ENCODE data around the gene RNF135. TPM values are rescaled to one million over a fixed set of nuclear protein-coding genes. Genes with fewer than 3 reads are reported as not detected.
"Not testable (repeated sequence)": the region's sequence is repeated elsewhere in the genome, so short reads cannot be mapped to it uniquely, and the experiment has no call there.

Gene RNF135
- total RNA-seq, 1 experiment from 2014 or later, result 8.0 TPM

GRCh38 chr17:30961209-30962188 is 9.3 kb upstream of the RNF135 start:
- Histone ChIP-seq H3K14ac (ENCODE audit: insufficient read depth, low read length) (no peak overlapping the region), H2BK12ac (ENCODE audit: insufficient read length, low read depth, low read length) (no peak overlapping the region), H3K4me1 (ENCODE audit: insufficient read depth, low read length) (no peaks in the 10 kb centered on the region), H3K9ac (ENCODE audit: extremely low read depth, insufficient read length, low read length) (no peak overlapping the region), H3K79me1 (ENCODE audit: insufficient read depth, low read depth, low read length, poor library complexity, severe bottlenecking) (no peaks in the 10 kb centered on the region), H3K27ac (ENCODE audit: insufficient read length, low read depth, low read length) (no peak overlapping the region), H2BK120ac (ENCODE audit: low read depth, low read length, poor library complexity, severe bottlenecking) (no peak overlapping the region), H2AFZ (ENCODE audit: low read length) (no peak overlapping the region), H3K79me2 (ENCODE audit: insufficient read depth, low read length) (no peaks in the 10 kb centered on the region), H4K20me1 (ENCODE audit: control insufficient read depth, insufficient read depth, insufficient read length) (no peaks in the 10 kb centered on the region), H3K23ac (ENCODE audit: insufficient read length, low read depth, low read length) (no peak overlapping the region), H2AK5ac (ENCODE audit: insufficient read length, low read length) (no peak overlapping the region), H3K56ac (ENCODE audit: insufficient read length, low read depth, low read length) (no peak overlapping the region), H3K23me2 (ENCODE audit: insufficient read length, low read depth, low read length, poor library complexity, severe bottlenecking) (no peaks in the 10 kb centered on the region), H3K4ac (ENCODE audit: low read depth, low read length) (no peak overlapping the region), H3K9me3 (ENCODE audit: control insufficient read depth, low read depth, low read length) (no peaks in the 10 kb centered on the region), H4K91ac (ENCODE audit: insufficient read length, low read depth, low read length) (no peak overlapping the region), H2BK20ac (ENCODE audit: low read depth, low read length, poor library complexity, severe bottlenecking) (no peak overlapping the region), H2BK5ac (ENCODE audit: insufficient read length, low read length) (no peak overlapping the region), H3K4me2 (ENCODE audit: insufficient read depth, insufficient read length, low read length) (no peak overlapping the region), H3K18ac (ENCODE audit: insufficient read length, low read depth, low read length) (no peak overlapping the region), H4K5ac (ENCODE audit: insufficient read length, low read depth, low read length) (no peak overlapping the region), H2BK15ac (ENCODE audit: low read depth, low read length) (no peak overlapping the region), H3T11ph (ENCODE audit: low read length) (no peak overlapping the region), H3K27me3 (ENCODE audit: insufficient read depth, low read length) (no peaks in the 10 kb centered on the region), H4K8ac (replicated peaks; ENCODE audit: insufficient read length, low read depth, low read length) (no peak overlapping the region)
- Mint-ChIP-seq H3K4me3 (no peak overlapping the region), H3K9me3 (no peaks in the 10 kb centered on the region), H3K4me1 (peaks cover 5 to 7% of the 10 kb centered on the region in 2 experiments), H3K27me3 (ENCODE audit: low read depth) (peaks cover 5% of the 10 kb centered on the region), H3K27ac (no peak overlapping the region; a peak in 1 of 7 replicates), H3K36me3 (ENCODE audit: insufficient read depth in 1 of 3, low read depth in 3 of 3) (no peaks in the 10 kb centered on the region)
- no CpG with 5 or more reads among the region's 9 CpGs for WGBS (ENCODE audit: extremely low coverage, insufficient read length, low lambda C conversion rate)
- no peak for TF ChIP-seq CTCF (conservative IDR thresholded peaks at IDR 0.05)
- DNase-seq, result no peak

GRCh38 chr17:30964312-30964711 is 6.5 kb upstream of the RNF135 start:
- H3K79me2 ChIP-seq (ENCODE audit: insufficient read depth, low read length); H3K27me3 Mint-ChIP-seq (ENCODE audit: low read depth): not testable (repeated sequence)
- WGBS (ENCODE audit: extremely low coverage, insufficient read length, low lambda C conversion rate), result no CpG with 5 or more reads among the region's 8 CpGs

More at GRCh38 chr17:30964312-30964711, 6.5 kb upstream of the RNF135 start:
- not testable (repeated sequence) for H3K18ac ChIP-seq (ENCODE audit: insufficient read length, low read depth, low read length); H4K8ac ChIP-seq (replicated peaks; ENCODE audit: insufficient read length, low read depth, low read length); DNase-seq; H3K27ac ChIP-seq (ENCODE audit: insufficient read length, low read depth, low read length); H3K23ac ChIP-seq (ENCODE audit: insufficient read length, low read depth, low read length); H2BK15ac ChIP-seq (ENCODE audit: low read depth, low read length); H3K79me1 ChIP-seq (ENCODE audit: insufficient read depth, low read depth, low read length, poor library complexity, severe bottlenecking); H3K23me2 ChIP-seq (ENCODE audit: insufficient read length, low read depth, low read length, poor library complexity, severe bottlenecking); H2BK20ac ChIP-seq (ENCODE audit: low read depth, low read length, poor library complexity, severe bottlenecking); H2AFZ ChIP-seq (ENCODE audit: low read length); H4K20me1 ChIP-seq (ENCODE audit: control insufficient read depth, insufficient read depth, insufficient read length); H2BK5ac ChIP-seq (ENCODE audit: insufficient read length, low read length); H3T11ph ChIP-seq (ENCODE audit: low read length); H3K36me3 Mint-ChIP-seq (ENCODE audit: insufficient read depth in 1 of 3, low read depth in 3 of 3); H3K9me3 ChIP-seq (ENCODE audit: control insufficient read depth, low read depth, low read length); H2AK5ac ChIP-seq (ENCODE audit: insufficient read length, low read length); H4K91ac ChIP-seq (ENCODE audit: insufficient read length, low read depth, low read length); H3K56ac ChIP-seq (ENCODE audit: insufficient read length, low read depth, low read length); H3K14ac ChIP-seq (ENCODE audit: insufficient read depth, low read length); H3K4ac ChIP-seq (ENCODE audit: low read depth, low read length); H3K4me2 ChIP-seq (ENCODE audit: insufficient read depth, insufficient read length, low read length); H3K27me3 ChIP-seq (ENCODE audit: insufficient read depth, low read length); H3K9me3 Mint-ChIP-seq; H3K4me1 ChIP-seq (ENCODE audit: insufficient read depth, low read length); H2BK12ac ChIP-seq (ENCODE audit: insufficient read length, low read depth, low read length); H3K4me3 Mint-ChIP-seq; H2BK120ac ChIP-seq (ENCODE audit: low read depth, low read length, poor library complexity, severe bottlenecking); H3K4me1 Mint-ChIP-seq; H3K27ac Mint-ChIP-seq; H3K9ac ChIP-seq (ENCODE audit: extremely low read depth, insufficient read length, low read length); H4K5ac ChIP-seq (ENCODE audit: insufficient read length, low read depth, low read length)
